SJSA1 (cell line): ENCODE results near the gene NRXN3. TPM values are rescaled to one million over a fixed set of nuclear protein-coding genes. Genes with fewer than 3 reads are reported as not detected.
A peak's percentile ranks its signal among the peaks of the same experiment; 100 is the strongest.

Source experiments
- DNase-seq, 2 experiments: peaks; one replicate each; pipeline ENCODE4 v3.0.0-alpha.2; 2015 to 2020; ENCODE audit warnings: low spot score in 2 of 2, low read depth in 1 of 2
- H3K27ac ChIP-seq: fragments of 250-450 bp; sonication (Bioruptor Pico); 2 replicates; pipeline ENCODE4 v1.5.1; 2020; ENCODE audit warnings: mild to moderate bottlenecking, moderate library complexity
- H3K27me3 ChIP-seq: fragments of 250-450 bp; sonication (Bioruptor Pico); replicated peaks from 2 replicates; pipeline ENCODE4 v1.5.1; 2020; ENCODE audit warnings: mild to moderate bottlenecking, moderate library complexity
- H3K36me3 ChIP-seq: fragments of 250-450 bp; sonication (Bioruptor Pico); 2 replicates; pipeline ENCODE4 v1.5.1; 2020; ENCODE audit warnings: mild to moderate bottlenecking
- H3K4me1 ChIP-seq: fragments of 250-450 bp; sonication (Bioruptor Pico); replicated peaks from 2 replicates; pipeline ENCODE4 v1.6.1; 2021; ENCODE audit warnings: mild to moderate bottlenecking
- H3K4me3 ChIP-seq: fragments of 250-450 bp; sonication (Bioruptor Pico); 2 replicates; pipeline ENCODE4 v1.5.1; 2020; ENCODE audit warnings: mild to moderate bottlenecking
- H3K9me3 ChIP-seq: fragments of 250-450 bp; sonication (Bioruptor Pico); replicated peaks from 2 replicates; pipeline ENCODE4 v1.5.1; 2020; ENCODE audit warnings: mild to moderate bottlenecking
- total RNA-seq: library from RNA; depleted of rRNA; stranded (reverse); fragments of >200 nt; shearing (Covaris generic); gene quantifications from 2 replicates; pipeline ENCODE4 v1.2.3, GENCODE V29; 2014

The NRXN3 gene
- total RNA-seq, 1 experiment from 2014 or later, result 1.0 TPM

DNA sequence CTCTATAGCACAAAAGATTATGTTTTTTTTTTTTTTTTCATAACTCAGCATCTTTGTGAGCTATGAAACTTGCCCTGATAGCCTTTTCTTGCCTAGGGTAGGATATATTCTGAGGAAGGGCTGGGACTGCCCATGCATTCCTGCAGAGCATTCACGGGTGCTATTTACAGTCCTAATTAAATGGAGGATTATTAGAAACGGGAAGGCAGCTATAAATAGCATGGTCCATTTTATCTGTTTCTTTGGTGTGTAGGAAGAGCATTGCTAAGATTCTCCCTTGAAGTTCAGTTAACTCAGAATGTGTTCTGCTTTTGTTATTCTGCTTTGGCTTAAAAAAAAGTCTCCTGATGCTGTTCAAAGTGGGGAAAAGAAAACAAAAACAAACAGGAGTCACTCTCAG is 1410.2 kb downstream of the NRXN3 start:
- Histone ChIP-seq H3K36me3 (no peaks in the 10 kb centered on the region), H3K27ac (no peak overlapping the region), H3K9me3 (no peaks in the 10 kb centered on the region; the same call in 1 of the 2 replicates), H3K4me1 (peaks cover 62% of the 10 kb centered on the region), H3K27me3 (no peaks in the 10 kb centered on the region), H3K4me3 (no peak overlapping the region)
- DNase-seq, result no peak

DNA sequence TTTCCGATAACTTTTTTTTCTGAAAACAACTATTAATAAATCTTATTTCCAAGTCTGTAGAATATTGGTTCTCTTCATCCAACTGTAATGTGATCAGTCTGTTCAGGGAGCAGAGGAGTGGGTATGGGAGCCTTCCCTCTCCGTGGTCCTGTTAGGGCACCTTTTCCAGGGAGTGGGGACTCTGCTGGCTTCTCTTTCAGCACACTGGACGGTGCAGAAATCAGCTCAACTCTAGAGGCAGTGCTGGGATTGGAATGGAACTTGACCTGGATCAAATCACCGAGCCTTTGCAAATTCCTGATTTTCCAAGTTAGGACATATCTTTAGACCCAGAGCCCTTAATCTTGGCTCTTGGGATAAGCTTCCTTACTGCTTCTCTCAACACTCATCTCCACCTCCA is 1410.7 kb downstream of the NRXN3 start:
- H3K4me3 ChIP-seq, result no peak overlapping the region
- H3K27me3 ChIP-seq, result no peaks in the 10 kb centered on the region
- no peaks in the 10 kb centered on the region for H3K36me3 ChIP-seq
- peaks cover 67% of the 10 kb centered on the region for H3K4me1 ChIP-seq
- no peaks in the 10 kb centered on the region; the same call in 1 of the 2 replicates for H3K9me3 ChIP-seq
- DNase-seq, result no peak
- H3K27ac ChIP-seq, result no peak overlapping the region; the same call in 1 of the 2 replicates

DNA sequence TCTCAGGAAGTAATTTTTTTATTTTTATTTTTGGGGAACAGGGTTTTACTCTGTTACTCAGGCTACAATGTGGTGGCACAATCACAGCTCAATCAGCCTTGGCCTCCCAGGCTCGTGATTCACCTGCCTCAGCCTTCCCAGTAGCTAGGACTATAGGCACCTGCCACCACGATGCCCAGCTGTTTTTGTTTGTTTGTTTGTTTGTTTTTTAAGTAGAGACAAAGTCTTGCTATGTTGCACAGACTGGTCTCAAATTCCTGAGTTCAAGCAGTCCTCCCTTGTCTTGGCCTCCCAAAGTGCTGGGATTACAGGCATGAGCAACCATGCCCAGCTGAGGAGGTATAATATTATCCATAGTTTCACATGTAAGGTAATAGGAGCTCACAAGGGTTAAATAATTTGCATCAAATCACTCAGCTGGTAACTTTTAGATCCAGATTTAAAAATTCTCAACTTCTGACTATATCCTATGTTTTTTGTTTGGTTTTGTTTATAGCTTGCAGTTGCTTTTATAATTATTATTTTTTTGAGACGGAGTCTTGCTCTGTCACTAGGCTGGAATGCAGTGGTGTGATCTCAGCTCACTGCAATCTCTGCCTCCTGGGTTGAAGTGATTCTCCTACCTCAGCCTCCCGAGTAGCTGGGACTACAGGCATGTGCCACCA is 1411.9 kb downstream of the NRXN3 start:
- Histone ChIP-seq H3K36me3 (no peaks in the 10 kb centered on the region), H3K9me3 (no peaks in the 10 kb centered on the region; the same call in 1 of the 2 replicates), H3K27ac (peak overlapping the region; percentile 87), H3K4me3 (no peak overlapping the region), H3K4me1 (peaks cover 70% of the 10 kb centered on the region), H3K27me3 (no peaks in the 10 kb centered on the region)
- peak; percentile 75 to 76 for DNase-seq

GRCh38 chr14:79583738-79584408 is 1413.7 kb downstream of the NRXN3 start:
- Histone ChIP-seq H3K27me3 (no peaks in the 10 kb centered on the region), H3K9me3 (no peaks in the 10 kb centered on the region; the same call in 1 of the 2 replicates), H3K4me1 (peaks cover 65% of the 10 kb centered on the region), H3K36me3 (no peaks in the 10 kb centered on the region), H3K4me3 (no peak overlapping the region), H3K27ac (peak overlapping the region; percentile 87)
- peak in 1 of 2 experiments; percentile 64 for DNase-seq

DNA sequence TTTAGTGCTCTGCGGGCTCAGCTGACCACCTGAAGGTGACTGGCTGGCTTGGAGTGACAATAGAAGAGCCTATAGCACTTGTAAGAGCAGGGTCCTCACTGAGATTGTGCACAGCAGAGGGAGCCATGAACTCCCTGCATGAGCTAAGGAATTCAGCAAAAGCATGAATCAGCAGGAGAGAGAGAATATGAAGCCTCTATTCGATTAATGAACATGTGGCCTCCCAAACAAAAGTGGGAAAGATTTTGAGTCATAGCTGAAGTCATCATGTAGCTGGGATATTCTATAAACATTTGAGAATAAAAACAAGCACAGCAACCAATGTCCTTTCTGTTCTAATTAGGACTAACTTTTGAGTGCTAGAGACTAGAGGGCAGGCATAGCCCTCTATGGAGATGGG is 1414.5 kb downstream of the NRXN3 start:
- Histone ChIP-seq H3K4me1 (peaks cover 65% of the 10 kb centered on the region), H3K27ac (peak overlapping the region; percentile 87), H3K9me3 (no peaks in the 10 kb centered on the region; the same call in 1 of the 2 replicates), H3K27me3 (no peaks in the 10 kb centered on the region), H3K4me3 (no peak overlapping the region), H3K36me3 (no peaks in the 10 kb centered on the region)
- peak; percentile 68 to 86 for DNase-seq

DNA sequence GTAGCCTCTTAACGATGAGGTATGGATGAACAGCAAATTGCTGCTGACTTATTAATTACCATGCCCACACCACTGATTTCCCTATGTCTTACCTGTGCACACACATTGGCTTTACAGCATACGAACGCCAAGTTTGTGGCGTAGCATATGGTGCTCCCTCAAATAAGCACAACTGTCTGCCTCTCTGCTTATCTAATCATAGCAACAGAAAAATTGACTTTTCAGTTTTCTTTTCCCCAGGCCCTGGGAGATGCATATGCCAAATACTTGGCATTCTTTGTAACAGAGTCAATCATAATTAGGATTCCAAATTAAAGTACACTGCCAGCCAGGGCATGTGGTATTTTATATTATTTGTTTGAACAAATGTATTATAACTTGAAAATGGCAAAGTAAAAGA is 1415.7 kb downstream of the NRXN3 start:
- peak overlapping the region; percentile 87 for H3K27ac ChIP-seq
- no peak overlapping the region for H3K4me3 ChIP-seq
- no peaks in the 10 kb centered on the region for H3K27me3 ChIP-seq
- DNase-seq, result peak in 1 of 2 experiments; percentile 67
- H3K9me3 ChIP-seq, result no peaks in the 10 kb centered on the region; the same call in 1 of the 2 replicates
- H3K4me1 ChIP-seq, result peaks cover 60% of the 10 kb centered on the region
- no peaks in the 10 kb centered on the region for H3K36me3 ChIP-seq

DNA sequence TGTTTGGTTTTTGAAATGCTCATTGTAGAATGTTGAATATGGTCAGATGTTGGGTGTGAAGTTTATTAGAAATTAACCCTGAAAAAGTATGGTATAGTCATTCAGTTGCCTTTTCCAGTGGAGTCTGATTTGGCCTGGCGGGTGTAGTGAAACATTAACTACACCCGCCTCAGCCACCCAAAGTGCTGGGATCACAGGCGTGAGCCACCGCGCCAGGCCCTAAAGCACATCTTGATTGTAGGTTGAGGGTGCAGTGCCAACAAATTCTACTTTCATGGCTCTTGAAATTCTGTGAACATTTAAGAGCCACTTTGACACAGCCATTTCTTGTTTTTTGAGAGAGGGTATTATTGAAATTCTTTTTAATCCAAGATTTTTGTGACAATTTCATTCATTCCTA is 1416.2 kb downstream of the NRXN3 start:
- Histone ChIP-seq H3K27me3 (no peaks in the 10 kb centered on the region), H3K4me3 (no peak overlapping the region), H3K4me1 (peaks cover 54% of the 10 kb centered on the region), H3K9me3 (no peaks in the 10 kb centered on the region; the same call in 1 of the 2 replicates), H3K27ac (peak overlapping the region; percentile 87), H3K36me3 (no peaks in the 10 kb centered on the region)
- no peak for DNase-seq

- H3K9me3 ChIP-seq, result no peaks in the 10 kb centered on the region; the same call in 1 of the 2 replicates
- H3K4me1 ChIP-seq, result peaks cover 47% of the 10 kb centered on the region
- no peak overlapping the region for H3K4me3 ChIP-seq
- no peaks in the 10 kb centered on the region for H3K27me3 ChIP-seq
- H3K27ac ChIP-seq, result no peak overlapping the region
- DNase-seq, result no peak
- H3K36me3 ChIP-seq, result no peaks in the 10 kb centered on the region
These were observed 1416.9 kb downstream of the NRXN3 start for GRCh38 chr14:79586989-79587598.

- Histone ChIP-seq H3K36me3 (no peaks in the 10 kb centered on the region), H3K27ac (no peak overlapping the region), H3K4me1 (peaks cover 40% of the 10 kb centered on the region), H3K9me3 (no peaks in the 10 kb centered on the region; the same call in 1 of the 2 replicates), H3K27me3 (no peaks in the 10 kb centered on the region), H3K4me3 (no peak overlapping the region)
- DNase-seq, result no peak
These were observed 1417.7 kb downstream of the NRXN3 start for GRCh38 chr14:79587875-79588274.

DNA sequence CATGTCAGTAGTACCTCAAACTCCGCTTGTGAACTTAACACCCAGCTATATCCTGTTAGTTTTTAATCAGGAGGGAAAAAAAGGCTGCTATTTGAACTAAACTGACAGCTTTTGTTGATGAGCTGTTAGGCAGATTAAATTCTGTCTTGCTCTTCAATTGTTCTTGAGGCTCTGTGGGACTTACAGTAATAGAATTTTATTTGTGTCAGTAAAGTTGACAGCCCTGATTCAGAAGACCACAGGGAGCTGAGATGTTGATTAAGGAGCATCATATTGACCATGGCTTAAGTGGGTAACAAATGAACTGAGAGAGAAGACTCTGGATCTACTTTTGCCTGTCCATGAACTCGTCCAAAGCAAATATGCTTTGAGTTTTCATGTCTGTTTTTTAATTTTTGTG is 1418.2 kb downstream of the NRXN3 start:
- Histone ChIP-seq H3K27me3 (no peaks in the 10 kb centered on the region), H3K9me3 (no peaks in the 10 kb centered on the region; the same call in 1 of the 2 replicates), H3K4me1 (peaks cover 35% of the 10 kb centered on the region), H3K36me3 (no peaks in the 10 kb centered on the region), H3K27ac (no peak overlapping the region), H3K4me3 (no peak overlapping the region)
- DNase-seq, result no peak

DNA sequence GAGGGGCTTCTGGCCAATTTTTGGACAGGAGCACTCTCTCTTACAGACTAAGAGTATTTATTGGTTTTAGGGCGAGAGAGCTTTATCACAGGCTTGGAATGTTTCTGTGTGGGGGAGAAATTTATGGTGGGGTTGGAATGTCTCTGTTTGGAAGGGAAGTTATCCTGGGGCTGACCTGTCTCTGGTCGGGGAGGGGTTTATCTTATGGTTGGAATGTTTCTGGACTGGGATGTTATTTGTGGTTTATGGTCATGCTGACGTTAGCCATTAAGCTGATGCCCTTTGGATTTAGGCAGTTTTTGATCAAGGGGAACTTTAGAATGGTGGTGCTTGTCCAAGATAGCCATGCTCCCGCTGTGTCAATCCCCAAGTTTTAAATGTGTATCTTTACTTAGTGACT is 1426.4 kb downstream of the NRXN3 start:
- Histone ChIP-seq H3K27ac (peak overlapping the region; percentile 73), H3K36me3 (no peaks in the 10 kb centered on the region), H3K4me1 (peaks cover 20% of the 10 kb centered on the region), H3K9me3 (no peaks in the 10 kb centered on the region), H3K4me3 (no peak overlapping the region), H3K27me3 (no peaks in the 10 kb centered on the region)
- DNase-seq, result peak; percentile 59 to 79

DNA sequence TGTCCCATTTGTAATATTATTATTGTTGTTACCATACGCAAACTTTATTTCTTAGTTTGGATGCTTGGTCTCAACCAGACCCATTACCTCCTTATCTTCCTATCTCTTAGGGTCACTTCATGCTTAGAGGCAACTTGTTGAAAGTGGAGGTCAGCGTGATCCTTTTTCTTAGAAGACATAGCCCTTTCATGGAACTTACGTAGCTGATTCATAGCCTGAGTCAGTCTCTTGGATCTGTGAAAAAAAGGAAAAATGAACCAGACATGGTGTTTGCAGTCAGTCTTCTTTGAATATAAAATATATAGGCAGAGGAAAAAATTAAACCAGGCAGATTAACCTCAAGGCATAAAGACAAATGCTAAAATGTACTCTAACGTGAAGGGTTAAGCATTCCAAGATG is 1427.4 kb downstream of the NRXN3 start:
- no peaks in the 10 kb centered on the region for H3K9me3 ChIP-seq
- no peak overlapping the region for H3K4me3 ChIP-seq
- H3K4me1 ChIP-seq, result peaks cover 20% of the 10 kb centered on the region
- no peak for DNase-seq
- H3K36me3 ChIP-seq, result no peaks in the 10 kb centered on the region
- no peaks in the 10 kb centered on the region for H3K27me3 ChIP-seq
- peak overlapping the region; percentile 73 for H3K27ac ChIP-seq

GRCh38 chr14:79598339-79598738 is 1428.2 kb downstream of the NRXN3 start:
- no peaks in the 10 kb centered on the region for H3K36me3 ChIP-seq
- no peaks in the 10 kb centered on the region for H3K9me3 ChIP-seq
- peaks cover 20% of the 10 kb centered on the region for H3K4me1 ChIP-seq
- no peak overlapping the region for H3K27ac ChIP-seq
- no peak overlapping the region for H3K4me3 ChIP-seq
- no peaks in the 10 kb centered on the region for H3K27me3 ChIP-seq
- DNase-seq, result no peak

GRCh38 chr14:79599239-79599638 is 1429.1 kb downstream of the NRXN3 start:
- no peak overlapping the region for H3K4me3 ChIP-seq
- no peaks in the 10 kb centered on the region for H3K36me3 ChIP-seq
- no peak overlapping the region for H3K27ac ChIP-seq
- no peaks in the 10 kb centered on the region for H3K9me3 ChIP-seq
- no peak for DNase-seq
- peaks cover 20% of the 10 kb centered on the region for H3K4me1 ChIP-seq
- H3K27me3 ChIP-seq, result no peaks in the 10 kb centered on the region
